DMS53 (cell line): ENCODE measurements around the gene WDR53.
"Not testable (repeated sequence)": the region's sequence is repeated elsewhere in the genome, so short reads cannot be mapped to it uniquely, and the experiment has no call there.

Experiments
- DNase-seq: peaks from one replicate; lab custom pipeline; 2025; lab: John Stamatoyannopoulos, UW

The WDR53 gene

GRCh38 chr3:196568246-196569002 is at the start of gene WDR53, which contains the start of gene FBXO45:
Gene WDR53 (minus strand): TSS chr3:196568554. CDS start chr3:196561475, 7,079 bp downstream.
Gene FBXO45 (plus strand): TSS chr3:196568660. CDS start chr3:196568985, 325 bp downstream.
- DNase-seq, result peak; percentile 96

GRCh38 chr3:196617256-196617655 is 48.9 kb upstream of the WDR53 start:
- DNase-seq, result no peak

- not testable (repeated sequence) for DNase-seq
These were observed 46.9 kb upstream of the WDR53 start for GRCh38 chr3:196615234-196615633.

GRCh38 chr3:196611761-196612483 is 43.6 kb upstream of the WDR53 start:
- no peak for DNase-seq

GRCh38 chr3:196609805-196610515 is 41.6 kb upstream of the WDR53 start:
- DNase-seq, result no peak

GRCh38 chr3:196609343-196609775 is 41.0 kb upstream of the WDR53 start:
- DNase-seq, result peak; percentile 86

- no peak for DNase-seq
These were observed 40.3 kb upstream of the WDR53 start for GRCh38 chr3:196608693-196609092.

- DNase-seq, result no peak
These were observed 36.2 kb upstream of the WDR53 start for GRCh38 chr3:196604548-196604947.

- DNase-seq, result peak; percentile 9
These were observed 35.3 kb upstream of the WDR53 start for GRCh38 chr3:196603683-196604082.

- DNase-seq, result no peak
These were observed 34.3 kb upstream of the WDR53 start for GRCh38 chr3:196602673-196603072.

- no peak for DNase-seq
These were observed 32.0 kb upstream of the WDR53 start for GRCh38 chr3:196600359-196600758.

GRCh38 chr3:196599734-196600128 is 31.4 kb upstream of the WDR53 start:
- DNase-seq, result no peak

GRCh38 chr3:196597971-196598733 is 29.8 kb upstream of the WDR53 start:
- DNase-seq, result not testable (repeated sequence)

- DNase-seq, result no peak
These were observed 28.0 kb upstream of the WDR53 start for GRCh38 chr3:196596355-196596754.

GRCh38 chr3:196590279-196590678 is 21.9 kb upstream of the WDR53 start:
- no peak for DNase-seq

GRCh38 chr3:196585044-196585757 is 16.8 kb upstream of the WDR53 start:
- DNase-seq, result no peak

GRCh38 chr3:196572389-196572788 is 4.0 kb upstream of the WDR53 start:
- no peak for DNase-seq

- not testable (repeated sequence) for DNase-seq
These were observed 2.0 kb upstream of the WDR53 start for GRCh38 chr3:196570332-196570731.

- DNase-seq, result peak; percentile 74
These were observed 706 bp upstream of the WDR53 start for GRCh38 chr3:196569003-196569516.

- DNase-seq, result no peak
These were observed 4.6 kb downstream of the WDR53 start for GRCh38 chr3:196563721-196564225.

GRCh38 chr3:196559826-196560225 is 8.5 kb downstream of the WDR53 start:
- DNase-seq, result no peak
